HepG2 (cell line): ENCODE results near the gene TBC1D16. TPM values are rescaled to one million over a fixed set of nuclear protein-coding genes. Genes with fewer than 3 reads are reported as not detected.

Source experiments
- ATF2 ChIP-seq: sonication (generic); formaldehyde crosslinking; IDR thresholded peaks from 2 replicates; pipeline ENCODE4 v1.4.0; 2020; ENCODE audit warnings: missing genetic modification reagents
- CEBPB ChIP-seq: IDR thresholded peaks from 2 replicates; pipeline ENCODE4 v1.6.1; 2011; ENCODE audit warnings: low read depth, low read length, improper control_type of control experiment, borderline replicate concordance
- GLMP ChIP-seq: sonication (generic); formaldehyde crosslinking; IDR thresholded peaks from 2 replicates; pipeline ENCODE4 v1.9.0; 2021; ENCODE audit warnings: missing genetic modification reagents, mild to moderate bottlenecking, borderline replicate concordance
- KLF6 ChIP-seq: IDR thresholded peaks from 2 replicates; pipeline ENCODE4 v1.8.0; 2016; ENCODE audit warnings: missing biosample characterization, missing genetic modification reagents
- MYC ChIP-seq: sonication (generic); formaldehyde crosslinking; IDR thresholded peaks from 2 replicates; pipeline ENCODE4 v1.9.0; 2021; ENCODE audit warnings: missing genetic modification reagents, borderline replicate concordance
- PRDM10 ChIP-seq: sonication (generic); formaldehyde crosslinking; IDR thresholded peaks from 2 replicates; pipeline ENCODE4 v1.4.0; 2020; ENCODE audit warnings: low read depth, missing genetic modification reagents
- SMARCC2 ChIP-seq: fragments of 450-650 bp; IDR thresholded peaks from 2 replicates; pipeline ENCODE4 v1.6.1; 2017; ENCODE audit warnings: antibody characterized with exemption, mild to moderate bottlenecking
- THAP8 ChIP-seq: sonication (generic); formaldehyde crosslinking; IDR thresholded peaks from 2 replicates; pipeline ENCODE4 v1.5.1; 2020; ENCODE audit warnings: missing genetic modification reagents, mild to moderate bottlenecking, borderline replicate concordance
- ZBTB7B ChIP-seq: sonication (generic); formaldehyde crosslinking; IDR thresholded peaks from 2 replicates; pipeline ENCODE4 v1.4.0; 2020; ENCODE audit warnings: missing genetic modification reagents
- ZFP62 ChIP-seq: sonication (generic); formaldehyde crosslinking; IDR thresholded peaks from 2 replicates; pipeline ENCODE4 v1.4.0; 2020; ENCODE audit warnings: missing genetic modification reagents
- ZNF354B ChIP-seq: sonication (generic); formaldehyde crosslinking; IDR thresholded peaks from 2 replicates; pipeline ENCODE4 v1.8.0; 2022; ENCODE audit warnings: mild to moderate bottlenecking, missing genetic modification reagents
- ZNF850 ChIP-seq: sonication (generic); formaldehyde crosslinking; conservative IDR thresholded peaks from 2 replicates; pipeline ENCODE4 v1.9.0; 2021; ENCODE audit warnings: mild to moderate bottlenecking, missing genetic modification reagents
- polyA plus RNA-seq, 8 experiments: library from polyadenylated mRNA; depleted of rRNA in 3 of 8; stranded (reverse) in 7 of 8; unstranded in 1 of 8; fragments of >200 nt; fragmentation: Illumina TruSeq in 4 of 8; extraction: Trizol in 4 of 8; gene quantifications; 2 replicates each; pipeline versions ENCODE4 v1.2.1 to v1.2.3, GENCODE V29; 2011 to 2016; ENCODE audit warnings: low read depth in 4 of 8, missing spikeins in 1 of 8, mixed read lengths in 1 of 8; ENCODE audit not compliant: insufficient read depth in 1 of 8
- total RNA-seq, 5 experiments: library from RNA; depleted of rRNA; stranded (reverse); fragments of >200 nt; fragmentation: Illumina TruSeq; extraction: Trizol; gene quantifications; 2 replicates each; pipeline ENCODE4 v1.2.3, GENCODE V29; 2016; ENCODE audit warnings: low read depth in 1 of 5
- TF ChIP-seq, protein P1 (sequence below): sonication (generic); formaldehyde crosslinking; IDR thresholded peaks from 2 replicates; pipeline ENCODE4 v1.5.1; 2020; ENCODE audit warnings: mild to moderate bottlenecking, moderate library complexity, missing genetic modification reagents
- TF ChIP-seq, protein P2 (sequence below): sonication (generic); formaldehyde crosslinking; IDR thresholded peaks from 2 replicates; pipeline ENCODE4 v1.8.1; 2022; ENCODE audit warnings: mild to moderate bottlenecking, missing genetic modification reagents
- TF ChIP-seq, protein P3 (sequence below): IDR thresholded peaks from 2 replicates; pipeline ENCODE4 v1.4.0; 2020; ENCODE audit warnings: mild to moderate bottlenecking, missing genetic modification reagents

Gene TBC1D16
- total and polyA plus RNA-seq, 2 of the 13 experiments (the other 11 are each of a cell fraction or from before 2014, with no cell fraction given), result 14.9 to 24.9 TPM

DNA sequence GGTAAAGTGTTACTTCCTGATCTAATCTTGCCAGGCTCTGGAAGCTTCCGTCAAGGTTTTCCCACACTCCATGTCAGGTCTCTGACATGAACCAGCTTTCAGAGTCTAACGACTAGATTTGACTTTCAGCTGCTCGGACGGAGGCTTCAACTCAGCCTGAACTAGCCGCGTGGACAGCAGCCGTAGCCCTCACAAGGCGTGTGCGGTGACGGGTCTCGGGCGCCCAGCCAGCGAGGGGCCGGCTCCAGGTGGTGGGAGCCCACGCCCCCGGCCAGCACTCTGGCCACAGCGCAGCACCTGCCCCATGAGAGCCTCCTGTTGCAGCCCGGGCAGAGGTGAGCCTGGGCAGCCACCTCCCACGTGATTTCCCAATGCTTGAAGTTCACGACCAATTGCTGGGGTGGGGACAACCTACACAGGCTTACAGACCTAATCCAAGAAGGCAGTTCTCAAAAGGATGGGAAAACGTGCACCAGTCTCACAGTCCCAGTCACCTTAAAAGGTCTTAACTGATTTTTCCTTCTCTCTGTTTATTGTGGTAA lies 45.5 kb downstream of the TBC1D16 start (continued):
- TF ChIP-seq, protein P1, sequence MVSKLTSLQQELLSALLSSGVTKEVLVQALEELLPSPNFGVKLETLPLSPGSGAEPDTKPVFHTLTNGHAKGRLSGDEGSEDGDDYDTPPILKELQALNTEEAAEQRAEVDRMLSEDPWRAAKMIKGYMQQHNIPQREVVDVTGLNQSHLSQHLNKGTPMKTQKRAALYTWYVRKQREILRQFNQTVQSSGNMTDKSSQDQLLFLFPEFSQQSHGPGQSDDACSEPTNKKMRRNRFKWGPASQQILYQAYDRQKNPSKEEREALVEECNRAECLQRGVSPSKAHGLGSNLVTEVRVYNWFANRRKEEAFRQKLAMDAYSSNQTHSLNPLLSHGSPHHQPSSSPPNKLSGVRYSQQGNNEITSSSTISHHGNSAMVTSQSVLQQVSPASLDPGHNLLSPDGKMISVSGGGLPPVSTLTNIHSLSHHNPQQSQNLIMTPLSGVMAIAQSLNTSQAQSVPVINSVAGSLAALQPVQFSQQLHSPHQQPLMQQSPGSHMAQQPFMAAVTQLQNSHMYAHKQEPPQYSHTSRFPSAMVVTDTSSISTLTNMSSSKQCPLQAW (CRISPR knock-in tag), result peak; percentile 66; the same call in 1 of the 2 replicates
- TF ChIP-seq ATF2 (CRISPR knock-in tag), result peak; percentile 63
- TF ChIP-seq KLF6 (CRISPR knock-in tag), result peak; percentile 31
- TF ChIP-seq ZBTB7B (CRISPR knock-in tag), result peak; percentile 95
- TF ChIP-seq ZNF850 (CRISPR knock-in tag), result no peak
- peak; percentile 84; the same call in 1 of the 2 replicates for TF ChIP-seq MYC (CRISPR knock-in tag)
- TF ChIP-seq PRDM10, result no peak
- TF ChIP-seq, protein P2, sequence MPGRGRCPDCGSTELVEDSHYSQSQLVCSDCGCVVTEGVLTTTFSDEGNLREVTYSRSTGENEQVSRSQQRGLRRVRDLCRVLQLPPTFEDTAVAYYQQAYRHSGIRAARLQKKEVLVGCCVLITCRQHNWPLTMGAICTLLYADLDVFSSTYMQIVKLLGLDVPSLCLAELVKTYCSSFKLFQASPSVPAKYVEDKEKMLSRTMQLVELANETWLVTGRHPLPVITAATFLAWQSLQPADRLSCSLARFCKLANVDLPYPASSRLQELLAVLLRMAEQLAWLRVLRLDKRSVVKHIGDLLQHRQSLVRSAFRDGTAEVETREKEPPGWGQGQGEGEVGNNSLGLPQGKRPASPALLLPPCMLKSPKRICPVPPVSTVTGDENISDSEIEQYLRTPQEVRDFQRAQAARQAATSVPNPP, result no peak
- no peak for TF ChIP-seq SMARCC2
- TF ChIP-seq ZFP62 (CRISPR knock-in tag), result no peak
- peak; percentile 77; the same call in 1 of the 2 replicates for TF ChIP-seq CEBPB
- TF ChIP-seq GLMP (CRISPR knock-in tag), result no peak
- TF ChIP-seq, protein P3, sequence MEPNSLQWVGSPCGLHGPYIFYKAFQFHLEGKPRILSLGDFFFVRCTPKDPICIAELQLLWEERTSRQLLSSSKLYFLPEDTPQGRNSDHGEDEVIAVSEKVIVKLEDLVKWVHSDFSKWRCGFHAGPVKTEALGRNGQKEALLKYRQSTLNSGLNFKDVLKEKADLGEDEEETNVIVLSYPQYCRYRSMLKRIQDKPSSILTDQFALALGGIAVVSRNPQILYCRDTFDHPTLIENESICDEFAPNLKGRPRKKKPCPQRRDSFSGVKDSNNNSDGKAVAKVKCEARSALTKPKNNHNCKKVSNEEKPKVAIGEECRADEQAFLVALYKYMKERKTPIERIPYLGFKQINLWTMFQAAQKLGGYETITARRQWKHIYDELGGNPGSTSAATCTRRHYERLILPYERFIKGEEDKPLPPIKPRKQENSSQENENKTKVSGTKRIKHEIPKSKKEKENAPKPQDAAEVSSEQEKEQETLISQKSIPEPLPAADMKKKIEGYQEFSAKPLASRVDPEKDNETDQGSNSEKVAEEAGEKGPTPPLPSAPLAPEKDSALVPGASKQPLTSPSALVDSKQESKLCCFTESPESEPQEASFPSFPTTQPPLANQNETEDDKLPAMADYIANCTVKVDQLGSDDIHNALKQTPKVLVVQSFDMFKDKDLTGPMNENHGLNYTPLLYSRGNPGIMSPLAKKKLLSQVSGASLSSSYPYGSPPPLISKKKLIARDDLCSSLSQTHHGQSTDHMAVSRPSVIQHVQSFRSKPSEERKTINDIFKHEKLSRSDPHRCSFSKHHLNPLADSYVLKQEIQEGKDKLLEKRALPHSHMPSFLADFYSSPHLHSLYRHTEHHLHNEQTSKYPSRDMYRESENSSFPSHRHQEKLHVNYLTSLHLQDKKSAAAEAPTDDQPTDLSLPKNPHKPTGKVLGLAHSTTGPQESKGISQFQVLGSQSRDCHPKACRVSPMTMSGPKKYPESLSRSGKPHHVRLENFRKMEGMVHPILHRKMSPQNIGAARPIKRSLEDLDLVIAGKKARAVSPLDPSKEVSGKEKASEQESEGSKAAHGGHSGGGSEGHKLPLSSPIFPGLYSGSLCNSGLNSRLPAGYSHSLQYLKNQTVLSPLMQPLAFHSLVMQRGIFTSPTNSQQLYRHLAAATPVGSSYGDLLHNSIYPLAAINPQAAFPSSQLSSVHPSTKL (CRISPR knock-in tag), result peak; percentile 91
- TF ChIP-seq ZNF354B (CRISPR knock-in tag), result no peak
- no peak for TF ChIP-seq THAP8 (CRISPR knock-in tag)
